WTC11 (cell line): ENCODE results near the gene MBP. TPM values are rescaled to one million over a fixed set of nuclear protein-coding genes. Genes with fewer than 3 reads are reported as not detected.

Source experiments
- ATAC-seq: fragments of 200-7000 bp; cut with Tn5 transposase; 2 replicates; pipeline ENCODE4 v1.10.0; 2021; ENCODE audit warnings: mild to moderate bottlenecking, moderate library complexity
- CTCF ChIA-PET: fragments of 300-600 bp; sonication (Branson Sonifier 250); formaldehyde crosslinking; loops from one replicate; lab custom pipeline; 2021; ENCODE audit warnings: antibody characterized with exemption; lab: Charles Lee
- POLR2A ChIA-PET: fragments of 350-600 bp; sonication (Branson Sonifier 250); formaldehyde crosslinking; loops from one replicate; lab custom pipeline; 2021; ENCODE audit warnings: antibody characterized with exemption; lab: Charles Lee
- DNase-seq: peaks from one replicate; pipeline ENCODE4 v3.0.0; 2021; ENCODE audit warnings: low spot score
- H3K27ac Mint-ChIP-seq: 2 replicates; pipeline ENCODE4 v1.8.0; 2021; ENCODE audit warnings: mixed read lengths
- H3K27me3 Mint-ChIP-seq: 2 replicates; pipeline ENCODE4 v1.8.0; 2021; ENCODE audit warnings: low read depth, mild to moderate bottlenecking, moderate library complexity, mixed read lengths
- H3K36me3 Mint-ChIP-seq: 2 replicates; pipeline ENCODE4 v1.8.0; 2021; ENCODE audit warnings: mixed read lengths
- H3K4me1 Mint-ChIP-seq: 2 replicates; pipeline ENCODE4 v1.8.0; 2022; ENCODE audit warnings: mixed read lengths
- H3K4me3 Mint-ChIP-seq: 2 replicates; pipeline ENCODE4 v1.8.0; 2021; ENCODE audit warnings: mild to moderate bottlenecking, moderate library complexity, mixed read lengths
- H3K9me3 Mint-ChIP-seq: 2 replicates; pipeline ENCODE4 v1.8.0; 2021; ENCODE audit warnings: mixed read lengths
- ETV6 ChIP-seq: sonication (generic); formaldehyde crosslinking; IDR thresholded peaks from 2 replicates; pipeline ENCODE4 v1.8.1; 2022; ENCODE audit warnings: mild to moderate bottlenecking, missing genetic modification reagents
- GTF2I ChIP-seq: fragments of 250-450 bp; sonication (Bioruptor Pico); conservative IDR thresholded peaks from 2 replicates; pipeline ENCODE4 v1.4.0; 2021; ENCODE audit warnings: mild to moderate bottlenecking
- HMGA2 ChIP-seq: fragments of 250-450 bp; sonication (Bioruptor Pico); IDR thresholded peaks from 2 replicates; pipeline ENCODE4 v1.4.0; 2021; ENCODE audit warnings: mild to moderate bottlenecking, moderate library complexity
- KAT7 ChIP-seq: sonication (generic); formaldehyde crosslinking; IDR thresholded peaks from 2 replicates; pipeline ENCODE4 v1.8.1; 2023; ENCODE audit warnings: missing genetic modification reagents, mild to moderate bottlenecking, borderline replicate concordance
- NR1H2 ChIP-seq: sonication (generic); formaldehyde crosslinking; IDR thresholded peaks from 2 replicates; pipeline ENCODE4 v1.9.0; 2021; ENCODE audit warnings: mild to moderate bottlenecking, moderate library complexity, missing genetic modification reagents
- RELA ChIP-seq: sonication (generic); formaldehyde crosslinking; IDR thresholded peaks from 2 replicates; pipeline ENCODE4 v1.8.1; 2022; ENCODE audit warnings: missing genetic modification reagents, mild to moderate bottlenecking, borderline replicate concordance
- SOX15 ChIP-seq: fragments of 250-450 bp; sonication (Bioruptor Pico); IDR thresholded peaks from 2 replicates; pipeline ENCODE4 v1.9.0; 2021; ENCODE audit warnings: mild to moderate bottlenecking
- SP1 ChIP-seq: sonication (generic); formaldehyde crosslinking; conservative IDR thresholded peaks from 2 replicates; pipeline ENCODE4 v1.8.1; 2022; ENCODE audit warnings: missing genetic modification reagents
- TEAD1 ChIP-seq: sonication (generic); formaldehyde crosslinking; IDR thresholded peaks from 2 replicates; pipeline ENCODE4 v1.8.0; 2022; ENCODE audit warnings: mild to moderate bottlenecking, missing genetic modification reagents
- TP53 ChIP-seq: sonication (generic); formaldehyde crosslinking; IDR thresholded peaks from 2 replicates; pipeline ENCODE4 v1.8.1; 2023; ENCODE audit warnings: mild to moderate bottlenecking, missing genetic modification reagents
- ZBTB21 ChIP-seq: sonication (generic); formaldehyde crosslinking; IDR thresholded peaks from 2 replicates; pipeline ENCODE4 v1.8.1; 2023; ENCODE audit warnings: mild to moderate bottlenecking, missing genetic modification reagents, borderline replicate concordance
- ZNF396 ChIP-seq: fragments of 250-450 bp; sonication (Bioruptor Pico); IDR thresholded peaks from 2 replicates; pipeline ENCODE4 v1.8.0; 2021; ENCODE audit warnings: mild to moderate bottlenecking, moderate library complexity, borderline replicate concordance
- ZNF423 ChIP-seq: fragments of 250-450 bp; sonication (Bioruptor Pico); IDR thresholded peaks from 2 replicates; pipeline ENCODE4 v2.1.2; 2022; ENCODE audit warnings: mild to moderate bottlenecking, moderate library complexity
- total RNA-seq: library from RNA; stranded (reverse); gene quantifications from 3 replicates; pipeline ENCODE4 v1.2.3, GENCODE V29; 2021
- TF ChIP-seq, protein P1 (sequence below): sonication (generic); formaldehyde crosslinking; IDR thresholded peaks from 2 replicates; pipeline ENCODE4 v1.8.0; 2022; ENCODE audit warnings: mild to moderate bottlenecking, missing genetic modification reagents
- TF ChIP-seq, protein P2 (sequence below): sonication (generic); formaldehyde crosslinking; IDR thresholded peaks from 2 replicates; pipeline ENCODE4 v1.8.1; 2022; ENCODE audit warnings: missing genetic modification reagents, borderline replicate concordance
- TF ChIP-seq, protein P3 (sequence below): sonication (generic); formaldehyde crosslinking; IDR thresholded peaks from 2 replicates; pipeline ENCODE4 v1.8.1; 2022; ENCODE audit warnings: mild to moderate bottlenecking, moderate library complexity, missing genetic modification reagents
- TF ChIP-seq, protein P4 (sequence below): sonication (generic); formaldehyde crosslinking; IDR thresholded peaks from 2 replicates; pipeline ENCODE4 v1.8.0; 2023; ENCODE audit warnings: mild to moderate bottlenecking, missing genetic modification reagents
- TF ChIP-seq, protein P5 (sequence below): sonication (generic); formaldehyde crosslinking; IDR thresholded peaks from 2 replicates; pipeline ENCODE4 v1.8.0; 2022; ENCODE audit warnings: mild to moderate bottlenecking, missing genetic modification reagents
- TF ChIP-seq, protein P6 (sequence below): sonication (generic); formaldehyde crosslinking; IDR thresholded peaks from 2 replicates; pipeline ENCODE4 v1.8.1; 2023; ENCODE audit warnings: mild to moderate bottlenecking, moderate library complexity, missing genetic modification reagents
- TF ChIP-seq, protein P7 (sequence below): fragments of 250-450 bp; sonication (Bioruptor Pico); IDR thresholded peaks from 2 replicates; pipeline ENCODE4 v1.8.0; 2021; ENCODE audit warnings: mild to moderate bottlenecking

MBP gene
- total RNA-seq, 1 experiment from 2014 or later, result 19.6 TPM

DNA sequence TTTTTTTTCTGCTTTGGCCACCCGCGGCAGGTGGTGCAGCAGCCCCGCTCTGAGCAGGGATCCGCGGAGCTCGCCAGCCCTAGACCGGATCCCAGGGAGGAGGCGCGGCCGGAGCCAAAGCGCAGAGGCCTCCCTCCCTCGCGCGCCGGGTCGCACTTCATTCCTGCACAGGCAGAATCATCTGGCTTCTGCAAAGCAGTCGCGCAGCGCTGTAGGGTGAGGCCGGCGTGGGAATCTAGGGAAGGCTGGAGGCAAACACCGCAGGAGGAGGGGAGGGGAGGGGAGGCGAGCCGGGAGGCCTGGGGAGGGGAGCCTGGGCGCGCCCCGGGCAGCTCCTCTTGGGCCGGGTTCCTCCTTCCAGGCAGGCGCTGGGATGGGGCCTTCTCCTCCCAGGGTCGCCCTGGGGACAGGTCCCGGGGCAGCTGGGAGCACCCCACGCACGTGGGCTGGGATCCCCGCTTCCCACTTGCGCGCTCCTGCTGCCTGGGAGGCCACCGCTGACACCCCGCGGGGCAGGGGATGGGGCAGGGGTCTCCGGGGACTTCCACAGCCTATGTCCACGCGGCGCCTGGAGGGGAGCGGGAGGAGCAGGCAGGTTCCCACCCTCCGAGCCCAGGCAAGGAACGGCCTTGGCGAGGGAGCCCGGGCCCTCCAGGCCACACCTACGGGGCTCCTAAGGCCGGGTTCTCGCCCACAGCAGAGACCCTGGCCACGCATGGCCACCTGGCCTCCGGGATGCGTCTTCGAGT lies 45.0 kb downstream of the MBP start (continued):
- TF ChIP-seq RELA (CRISPR knock-in tag) (no peak), ZNF396 (CRISPR knock-in tag) (no peak)

DNA sequence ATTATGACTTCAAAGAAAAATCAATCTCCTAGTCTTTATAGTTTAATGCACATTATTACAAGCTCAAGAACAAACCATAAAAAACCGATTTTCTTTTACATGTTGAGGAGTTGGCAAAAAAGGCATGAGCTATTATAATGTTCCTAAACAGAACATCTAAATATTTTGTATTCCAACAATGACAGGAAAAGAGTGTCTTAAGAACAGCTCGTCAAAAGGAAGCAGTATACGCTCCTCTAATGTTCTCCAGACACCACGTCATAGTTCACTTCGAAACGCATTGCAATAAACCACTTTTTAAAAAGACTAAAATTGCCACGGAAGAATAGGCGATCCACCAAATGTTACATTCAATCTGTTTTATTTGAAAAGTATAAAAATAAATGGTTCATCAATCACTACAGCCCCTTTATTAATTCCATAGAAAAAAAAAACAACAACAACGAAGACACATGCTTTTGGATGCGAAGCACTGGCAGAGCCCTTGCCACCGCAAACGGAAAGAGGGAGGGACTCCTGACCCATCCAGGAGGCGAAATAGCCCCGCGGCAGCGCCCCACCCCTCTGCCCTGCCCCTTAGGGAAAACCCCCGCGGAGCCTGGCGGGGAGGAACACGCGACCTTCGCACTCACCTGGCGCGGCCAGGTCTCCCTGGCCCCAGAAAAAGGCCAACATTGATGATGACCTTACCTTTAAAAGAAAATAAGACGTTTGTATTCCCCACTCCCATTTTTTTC lies 45.8 kb downstream of the MBP start:
- ATAC-seq, result peak; percentile 58
- TF ChIP-seq, protein P1, sequence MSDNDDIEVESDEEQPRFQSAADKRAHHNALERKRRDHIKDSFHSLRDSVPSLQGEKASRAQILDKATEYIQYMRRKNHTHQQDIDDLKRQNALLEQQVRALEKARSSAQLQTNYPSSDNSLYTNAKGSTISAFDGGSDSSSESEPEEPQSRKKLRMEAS, result peak; percentile 33; the same call in 1 of the 2 replicates
- TF ChIP-seq HMGA2 (CRISPR knock-in tag), result no peak
- no peak overlapping the region; the same call in 1 of the 2 replicates for H3K27ac Mint-ChIP-seq
- no peaks in the 10 kb centered on the region; the same call in 1 of the 2 replicates for H3K36me3 Mint-ChIP-seq
- H3K27me3 Mint-ChIP-seq, result peaks cover 13% of the 10 kb centered on the region
- H3K4me3 Mint-ChIP-seq, result peak overlapping the region; percentile 68
- peak; percentile 52 for DNase-seq
- H3K9me3 Mint-ChIP-seq, result no peaks in the 10 kb centered on the region
- H3K4me1 Mint-ChIP-seq, result peaks cover 56% of the 10 kb centered on the region
- ChIA-PET CTCF (interaction anchor here (0.7 to 1.3 kb wide), 2 partner anchors 125 kb away, joined by 3 to 5 read pairs; no protein-coding TSS in a partner anchor), POLR2A (no interaction called here)

DNA sequence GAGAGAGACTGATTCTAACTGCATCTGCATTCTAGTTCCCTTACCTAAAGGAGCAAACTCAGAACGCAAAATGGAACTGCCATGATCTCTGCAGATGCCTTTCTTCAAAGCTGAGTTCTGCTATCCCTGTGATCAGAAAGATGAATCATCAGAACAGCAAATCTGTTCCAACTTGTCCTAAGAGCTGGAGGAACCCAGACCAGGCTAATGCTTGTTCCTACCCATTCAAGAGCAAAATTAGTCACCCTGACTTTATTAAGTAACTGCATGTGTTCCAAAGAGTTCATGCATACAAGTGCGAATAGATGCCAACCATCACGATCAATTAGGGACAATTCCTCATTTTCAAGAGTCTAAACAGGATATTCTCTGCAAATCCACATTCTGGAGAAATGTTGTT lies 46.5 kb downstream of the MBP start:
- POLR2A ChIA-PET, result no interaction called here
- no peak for ATAC-seq

DNA sequence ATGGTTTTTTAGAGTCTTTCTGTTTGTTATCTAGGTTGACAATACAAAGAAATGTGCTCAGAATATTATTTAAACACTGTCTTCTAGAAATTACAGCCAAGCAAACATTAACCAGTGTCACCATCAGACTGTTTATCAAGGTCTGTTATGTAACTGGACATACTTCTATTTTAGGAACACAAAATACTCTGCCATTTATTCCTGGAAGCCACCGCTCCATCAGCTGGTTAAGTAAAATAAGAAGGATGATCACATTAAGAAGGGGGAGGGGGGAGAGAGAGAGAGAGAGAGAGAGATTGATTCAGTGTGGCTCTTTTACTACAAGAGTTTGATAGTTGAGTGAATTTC lies 47.9 kb downstream of the MBP start:
- no peak for DNase-seq
- Mint-ChIP-seq H3K36me3 (no peaks in the 10 kb centered on the region; the same call in 1 of the 2 replicates), H3K9me3 (no peaks in the 10 kb centered on the region), H3K4me1 (peaks cover 45% of the 10 kb centered on the region), H3K27me3 (peaks cover 13% of the 10 kb centered on the region), H3K27ac (no peak overlapping the region), H3K4me3 (no peak overlapping the region)
- ATAC-seq, result no peak
- CTCF ChIA-PET, result no interaction called here
- POLR2A ChIA-PET, result no interaction called here
- TF ChIP-seq NR1H2 (CRISPR knock-in tag) (no peak), ETV6 (no peak), GTF2I (CRISPR knock-in tag) (no peak), TEAD1 (CRISPR knock-in tag) (no peak), TP53 (CRISPR knock-in tag) (no peak), SP1 (CRISPR knock-in tag) (no peak)
- TF ChIP-seq, protein P2, sequence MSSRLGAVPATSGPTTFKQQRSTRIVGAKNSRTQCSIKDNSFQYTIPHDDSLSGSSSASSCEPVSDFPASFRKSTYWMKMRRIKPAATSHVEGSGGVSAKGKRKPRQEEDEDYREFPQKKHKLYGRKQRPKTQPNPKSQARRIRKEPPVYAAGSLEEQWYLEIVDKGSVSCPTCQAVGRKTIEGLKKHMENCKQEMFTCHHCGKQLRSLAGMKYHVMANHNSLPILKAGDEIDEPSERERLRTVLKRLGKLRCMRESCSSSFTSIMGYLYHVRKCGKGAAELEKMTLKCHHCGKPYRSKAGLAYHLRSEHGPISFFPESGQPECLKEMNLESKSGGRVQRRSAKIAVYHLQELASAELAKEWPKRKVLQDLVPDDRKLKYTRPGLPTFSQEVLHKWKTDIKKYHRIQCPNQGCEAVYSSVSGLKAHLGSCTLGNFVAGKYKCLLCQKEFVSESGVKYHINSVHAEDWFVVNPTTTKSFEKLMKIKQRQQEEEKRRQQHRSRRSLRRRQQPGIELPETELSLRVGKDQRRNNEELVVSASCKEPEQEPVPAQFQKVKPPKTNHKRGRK (CRISPR knock-in tag), result no peak
- TF ChIP-seq, protein P3, sequence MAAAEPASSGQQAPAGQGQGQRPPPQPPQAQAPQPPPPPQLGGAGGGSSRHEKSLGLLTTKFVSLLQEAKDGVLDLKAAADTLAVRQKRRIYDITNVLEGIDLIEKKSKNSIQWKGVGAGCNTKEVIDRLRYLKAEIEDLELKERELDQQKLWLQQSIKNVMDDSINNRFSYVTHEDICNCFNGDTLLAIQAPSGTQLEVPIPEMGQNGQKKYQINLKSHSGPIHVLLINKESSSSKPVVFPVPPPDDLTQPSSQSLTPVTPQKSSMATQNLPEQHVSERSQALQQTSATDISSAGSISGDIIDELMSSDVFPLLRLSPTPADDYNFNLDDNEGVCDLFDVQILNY, result no peak
- TF ChIP-seq, protein P4, sequence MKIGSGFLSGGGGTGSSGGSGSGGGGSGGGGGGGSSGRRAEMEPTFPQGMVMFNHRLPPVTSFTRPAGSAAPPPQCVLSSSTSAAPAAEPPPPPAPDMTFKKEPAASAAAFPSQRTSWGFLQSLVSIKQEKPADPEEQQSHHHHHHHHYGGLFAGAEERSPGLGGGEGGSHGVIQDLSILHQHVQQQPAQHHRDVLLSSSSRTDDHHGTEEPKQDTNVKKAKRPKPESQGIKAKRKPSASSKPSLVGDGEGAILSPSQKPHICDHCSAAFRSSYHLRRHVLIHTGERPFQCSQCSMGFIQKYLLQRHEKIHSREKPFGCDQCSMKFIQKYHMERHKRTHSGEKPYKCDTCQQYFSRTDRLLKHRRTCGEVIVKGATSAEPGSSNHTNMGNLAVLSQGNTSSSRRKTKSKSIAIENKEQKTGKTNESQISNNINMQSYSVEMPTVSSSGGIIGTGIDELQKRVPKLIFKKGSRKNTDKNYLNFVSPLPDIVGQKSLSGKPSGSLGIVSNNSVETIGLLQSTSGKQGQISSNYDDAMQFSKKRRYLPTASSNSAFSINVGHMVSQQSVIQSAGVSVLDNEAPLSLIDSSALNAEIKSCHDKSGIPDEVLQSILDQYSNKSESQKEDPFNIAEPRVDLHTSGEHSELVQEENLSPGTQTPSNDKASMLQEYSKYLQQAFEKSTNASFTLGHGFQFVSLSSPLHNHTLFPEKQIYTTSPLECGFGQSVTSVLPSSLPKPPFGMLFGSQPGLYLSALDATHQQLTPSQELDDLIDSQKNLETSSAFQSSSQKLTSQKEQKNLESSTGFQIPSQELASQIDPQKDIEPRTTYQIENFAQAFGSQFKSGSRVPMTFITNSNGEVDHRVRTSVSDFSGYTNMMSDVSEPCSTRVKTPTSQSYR, result no peak

More for the DNA sequence above, 46.5 kb downstream of the MBP start:
- no peak for TF ChIP-seq ZNF423 (CRISPR knock-in tag)
- TF ChIP-seq ZNF396 (CRISPR knock-in tag), result no peak
- TF ChIP-seq, protein P5, sequence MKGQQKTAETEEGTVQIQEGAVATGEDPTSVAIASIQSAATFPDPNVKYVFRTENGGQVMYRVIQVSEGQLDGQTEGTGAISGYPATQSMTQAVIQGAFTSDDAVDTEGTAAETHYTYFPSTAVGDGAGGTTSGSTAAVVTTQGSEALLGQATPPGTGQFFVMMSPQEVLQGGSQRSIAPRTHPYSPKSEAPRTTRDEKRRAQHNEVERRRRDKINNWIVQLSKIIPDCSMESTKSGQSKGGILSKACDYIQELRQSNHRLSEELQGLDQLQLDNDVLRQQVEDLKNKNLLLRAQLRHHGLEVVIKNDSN (CRISPR knock-in tag), result no peak
- no peak for TF ChIP-seq SOX15 (CRISPR knock-in tag)
- no peak for TF ChIP-seq KAT7 (CRISPR knock-in tag)
- TF ChIP-seq, protein P6, sequence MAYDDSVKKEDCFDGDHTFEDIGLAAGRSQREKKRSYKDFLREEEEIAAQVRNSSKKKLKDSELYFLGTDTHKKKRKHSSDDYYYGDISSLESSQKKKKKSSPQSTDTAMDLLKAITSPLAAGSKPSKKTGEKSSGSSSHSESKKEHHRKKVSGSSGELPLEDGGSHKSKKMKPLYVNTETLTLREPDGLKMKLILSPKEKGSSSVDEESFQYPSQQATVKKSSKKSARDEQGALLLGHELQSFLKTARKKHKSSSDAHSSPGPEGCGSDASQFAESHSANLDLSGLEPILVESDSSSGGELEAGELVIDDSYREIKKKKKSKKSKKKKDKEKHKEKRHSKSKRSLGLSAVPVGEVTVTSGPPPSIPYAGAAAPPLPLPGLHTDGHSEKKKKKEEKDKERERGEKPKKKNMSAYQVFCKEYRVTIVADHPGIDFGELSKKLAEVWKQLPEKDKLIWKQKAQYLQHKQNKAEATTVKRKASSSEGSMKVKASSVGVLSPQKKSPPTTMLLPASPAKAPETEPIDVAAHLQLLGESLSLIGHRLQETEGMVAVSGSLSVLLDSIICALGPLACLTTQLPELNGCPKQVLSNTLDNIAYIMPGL (CRISPR knock-in tag), result no peak
- TF ChIP-seq, protein P7, sequence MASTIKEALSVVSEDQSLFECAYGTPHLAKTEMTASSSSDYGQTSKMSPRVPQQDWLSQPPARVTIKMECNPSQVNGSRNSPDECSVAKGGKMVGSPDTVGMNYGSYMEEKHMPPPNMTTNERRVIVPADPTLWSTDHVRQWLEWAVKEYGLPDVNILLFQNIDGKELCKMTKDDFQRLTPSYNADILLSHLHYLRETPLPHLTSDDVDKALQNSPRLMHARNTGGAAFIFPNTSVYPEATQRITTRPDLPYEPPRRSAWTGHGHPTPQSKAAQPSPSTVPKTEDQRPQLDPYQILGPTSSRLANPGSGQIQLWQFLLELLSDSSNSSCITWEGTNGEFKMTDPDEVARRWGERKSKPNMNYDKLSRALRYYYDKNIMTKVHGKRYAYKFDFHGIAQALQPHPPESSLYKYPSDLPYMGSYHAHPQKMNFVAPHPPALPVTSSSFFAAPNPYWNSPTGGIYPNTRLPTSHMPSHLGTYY, result no peak
- no peak for TF ChIP-seq ZBTB21 (CRISPR knock-in tag)
- CTCF ChIA-PET, result interaction anchor here (0.7 kb wide), 1 partner anchor 126 kb away, joined by 3 read pairs; no protein-coding TSS in a partner anchor
- H3K9me3 Mint-ChIP-seq, result no peaks in the 10 kb centered on the region
- peaks cover 13% of the 10 kb centered on the region for H3K27me3 Mint-ChIP-seq
- no peaks in the 10 kb centered on the region; the same call in 1 of the 2 replicates for H3K36me3 Mint-ChIP-seq
- H3K4me1 Mint-ChIP-seq, result peaks cover 52% of the 10 kb centered on the region
- H3K27ac Mint-ChIP-seq, result no peak overlapping the region
- DNase-seq, result no peak
- H3K4me3 Mint-ChIP-seq, result peak overlapping the region; percentile 68; the same call in 1 of the 2 replicates
